Epithelial cell of prostate (primary cell): Measurements from ENCODE around the gene CERS1.

ENCODE experiments used
- DNase-seq: peaks from one replicate; pipeline ENCODE4 v3.0.0-alpha.2; 2011; ENCODE audit warnings: low read depth, low spot score
- H3K27ac ChIP-seq: fragments of 450-650 bp; 2 replicates; pipeline ENCODE4 v1.5.1; 2017; ENCODE audit warnings: mild to moderate bottlenecking

Gene CERS1

GRCh38 chr19:18895824-18896341 lies at the start of gene CERS1:
Gene CERS1, minus strand, starts transcription at chr19:18896158. Its CDS starts 86 bp downstream, at chr19:18896072.
- no peak for DNase-seq
- H3K27ac ChIP-seq, result no peak within 1 kb of the TSS

DNA sequence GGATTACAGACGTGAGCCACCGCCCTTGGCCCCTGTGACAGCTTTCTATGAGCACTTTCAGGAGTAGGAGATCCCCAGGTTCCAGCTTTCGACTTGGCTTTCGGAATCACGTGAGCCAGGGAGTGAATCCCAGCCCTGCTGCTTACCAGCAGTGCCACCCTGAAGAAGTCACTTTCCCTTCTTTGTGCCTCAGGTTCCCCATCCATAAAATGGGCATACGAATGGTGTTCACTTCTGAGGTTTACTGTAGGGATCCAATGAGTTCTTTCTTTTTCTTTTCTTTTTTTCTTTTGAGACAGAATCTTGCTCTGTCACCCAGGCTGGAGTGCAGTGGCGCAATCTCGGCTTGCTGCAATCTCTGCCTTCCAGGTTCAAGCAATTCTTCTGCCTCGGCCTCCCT lies 49.3 kb upstream of the CERS1 start:
- no peak overlapping the region for H3K27ac ChIP-seq
- no peak for DNase-seq

DNA sequence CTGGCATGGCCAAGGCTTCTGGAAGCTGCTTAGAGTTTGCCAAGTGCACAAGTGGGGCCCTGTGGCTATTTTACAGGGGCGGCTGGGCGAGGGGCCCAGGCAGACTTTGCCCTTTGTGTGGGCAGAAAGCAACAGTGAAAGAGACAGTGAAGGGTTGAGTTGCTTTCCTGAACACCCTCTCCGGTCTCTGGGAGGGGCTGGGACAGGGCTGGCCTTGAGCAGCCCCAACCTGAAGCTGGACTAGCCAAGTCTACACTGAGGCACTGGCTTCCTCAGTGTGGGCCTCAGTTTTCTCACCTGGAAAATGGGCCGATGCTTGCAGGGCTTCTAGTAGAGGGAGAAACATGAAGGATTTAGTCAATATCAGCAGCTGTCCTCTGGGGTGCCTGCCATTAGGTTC lies 47.5 kb upstream of the CERS1 start:
- DNase-seq, result no peak
- H3K27ac ChIP-seq, result no peak overlapping the region

DNA sequence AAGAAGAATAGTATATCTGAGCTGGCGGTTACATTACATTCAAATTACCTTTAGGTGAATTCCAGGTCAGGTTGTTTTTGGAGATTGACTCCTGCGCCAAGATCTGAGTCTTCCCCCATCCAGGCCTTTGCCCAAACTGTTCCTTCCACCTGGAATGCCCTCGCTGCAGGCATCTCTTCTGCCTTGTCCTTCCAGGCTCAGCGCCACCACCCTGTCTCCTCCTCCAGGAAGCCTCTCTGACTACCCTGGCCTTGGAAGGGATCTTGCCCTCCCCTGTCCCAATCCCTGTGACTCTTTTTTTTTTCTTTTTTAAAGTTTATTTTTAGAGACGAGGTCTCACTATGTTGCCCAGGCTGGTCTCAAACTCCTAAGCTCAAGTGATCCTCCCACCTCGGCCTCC lies 46.7 kb upstream of the CERS1 start:
- no peak for DNase-seq
- no peak overlapping the region for H3K27ac ChIP-seq

DNA sequence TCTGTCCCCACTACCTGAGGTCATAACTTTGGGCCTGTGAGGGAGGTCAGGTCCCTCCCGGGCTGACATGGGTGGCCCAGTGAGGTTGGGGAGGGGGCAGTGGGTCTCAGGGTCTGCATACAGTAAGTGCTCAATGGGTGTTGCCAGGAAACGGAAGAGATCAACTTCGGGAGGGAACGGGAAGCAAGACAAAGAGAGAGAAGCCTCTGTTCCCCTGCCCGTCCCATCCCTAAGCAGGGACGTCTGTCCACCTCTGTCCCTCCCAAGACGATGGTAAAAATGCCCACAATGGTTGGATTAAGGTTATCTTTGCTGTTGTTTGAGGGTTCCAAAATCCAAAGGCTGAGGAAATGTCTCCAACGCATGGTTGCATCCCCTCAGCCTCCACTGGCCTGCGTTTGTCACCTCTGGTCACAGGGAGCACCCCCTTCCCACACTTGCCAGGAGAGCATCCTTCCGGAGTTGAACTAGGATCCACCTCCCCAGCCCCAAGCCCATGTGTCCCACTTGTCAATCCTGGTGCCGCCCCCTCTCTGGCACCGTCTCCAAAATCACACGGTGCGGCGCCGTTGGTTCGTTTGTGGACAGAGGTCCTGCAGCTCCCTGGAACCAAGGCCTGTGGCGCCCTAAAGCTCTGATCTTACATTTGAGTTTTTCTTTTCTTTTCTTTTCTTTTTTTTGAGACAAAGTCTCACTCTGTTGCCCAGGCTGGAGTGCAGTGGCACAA lies 45.8 kb upstream of the CERS1 start:
- H3K27ac ChIP-seq, result no peak overlapping the region
- DNase-seq, result no peak

DNA sequence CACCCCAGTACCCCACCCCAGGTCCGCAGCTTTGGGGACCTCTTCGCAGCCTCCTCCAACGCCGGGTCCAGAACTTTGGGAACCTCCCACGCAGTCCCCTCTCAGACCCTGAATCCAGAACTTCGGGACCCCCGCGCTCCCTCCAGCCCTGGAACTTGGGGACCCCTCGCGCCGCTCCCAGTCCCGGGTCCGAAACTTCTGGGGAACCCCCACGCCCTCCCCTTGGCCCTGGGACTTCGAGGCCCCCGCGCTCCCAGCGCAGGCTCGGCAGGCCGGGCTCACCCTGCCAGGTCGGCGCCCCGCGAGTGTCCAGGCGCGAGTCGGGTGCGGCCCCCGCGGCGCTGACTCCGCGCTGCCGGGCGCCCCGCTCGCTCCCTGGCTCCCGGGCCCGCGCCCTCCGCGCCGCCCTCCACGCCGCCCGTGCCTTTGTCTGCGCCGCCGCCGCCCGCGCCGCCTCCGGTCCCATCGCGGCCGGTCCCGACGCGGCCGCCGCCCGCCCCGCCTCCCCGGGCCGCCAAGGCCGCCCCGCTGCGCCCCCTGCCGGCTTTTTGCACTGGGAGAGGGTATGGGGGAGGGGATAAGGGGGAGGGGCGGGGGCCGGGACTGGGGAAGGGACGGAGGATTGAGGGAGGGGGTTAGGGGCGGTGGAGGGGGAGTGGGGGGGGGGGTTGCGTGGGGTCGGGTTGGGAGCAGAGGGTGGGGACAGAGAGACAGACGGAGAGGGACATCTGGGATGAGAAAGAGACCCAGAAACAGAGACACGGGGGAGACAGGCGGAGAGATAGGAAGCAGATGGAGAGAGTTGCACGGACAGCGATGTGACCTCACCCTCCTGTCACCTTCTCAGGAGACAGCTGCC lies 45.0 kb upstream of the CERS1 start, which contains the start of gene HOMER3:
Gene HOMER3, minus strand, starts transcription at position 449 of the 859 bp plus-strand sequence. CDS start 2,235 bp downstream, outside the sequence.
- DNase-seq, result no peak
- peak within 1 kb of the TSS; percentile 83 for H3K27ac ChIP-seq

- peak overlapping the region; percentile 83 for H3K27ac ChIP-seq
- no peak for DNase-seq
Measured at GRCh38 chr19:18939922-18940768, 44.2 kb upstream of the CERS1 start.

- peak overlapping the region; percentile 83 for H3K27ac ChIP-seq
- DNase-seq, result no peak
Measured at GRCh38 chr19:18939163-18939562, 43.2 kb upstream of the CERS1 start.

GRCh38 chr19:18933297-18933696 lies 37.3 kb upstream of the CERS1 start:
- no peak overlapping the region for H3K27ac ChIP-seq
- DNase-seq, result no peak

DNA sequence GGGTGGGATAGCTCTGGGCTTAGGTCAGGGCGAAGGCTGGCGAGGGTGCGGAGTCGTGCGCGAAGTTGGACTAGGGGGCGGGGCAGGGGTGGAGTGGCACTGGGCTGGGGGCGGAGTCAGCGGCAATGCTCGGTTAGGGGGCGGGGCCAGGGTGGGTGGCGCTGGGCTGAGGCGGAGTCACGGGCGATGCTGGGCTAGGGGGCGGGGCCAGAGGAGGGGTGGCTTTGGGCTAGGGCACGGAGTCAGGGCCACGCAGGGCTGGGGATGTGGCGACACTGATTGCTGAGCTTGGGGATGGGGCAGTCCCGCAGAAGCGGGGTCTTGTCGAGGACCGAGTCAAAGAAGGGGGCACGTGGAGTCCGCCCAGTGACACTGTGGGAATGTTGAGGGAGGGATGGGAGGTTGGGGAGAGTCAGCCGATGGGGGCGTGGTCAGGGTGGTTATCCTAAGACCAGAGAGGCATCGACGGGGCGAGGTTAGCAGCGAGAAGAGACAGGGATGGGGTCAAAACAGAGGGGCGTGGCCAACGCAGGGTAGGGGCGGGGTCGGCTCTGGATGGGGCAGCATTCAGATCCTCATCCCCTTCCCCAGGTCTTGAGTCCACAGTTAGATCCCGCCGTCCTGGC lies 36.4 kb upstream of the CERS1 start:
- no peak for DNase-seq

DNA sequence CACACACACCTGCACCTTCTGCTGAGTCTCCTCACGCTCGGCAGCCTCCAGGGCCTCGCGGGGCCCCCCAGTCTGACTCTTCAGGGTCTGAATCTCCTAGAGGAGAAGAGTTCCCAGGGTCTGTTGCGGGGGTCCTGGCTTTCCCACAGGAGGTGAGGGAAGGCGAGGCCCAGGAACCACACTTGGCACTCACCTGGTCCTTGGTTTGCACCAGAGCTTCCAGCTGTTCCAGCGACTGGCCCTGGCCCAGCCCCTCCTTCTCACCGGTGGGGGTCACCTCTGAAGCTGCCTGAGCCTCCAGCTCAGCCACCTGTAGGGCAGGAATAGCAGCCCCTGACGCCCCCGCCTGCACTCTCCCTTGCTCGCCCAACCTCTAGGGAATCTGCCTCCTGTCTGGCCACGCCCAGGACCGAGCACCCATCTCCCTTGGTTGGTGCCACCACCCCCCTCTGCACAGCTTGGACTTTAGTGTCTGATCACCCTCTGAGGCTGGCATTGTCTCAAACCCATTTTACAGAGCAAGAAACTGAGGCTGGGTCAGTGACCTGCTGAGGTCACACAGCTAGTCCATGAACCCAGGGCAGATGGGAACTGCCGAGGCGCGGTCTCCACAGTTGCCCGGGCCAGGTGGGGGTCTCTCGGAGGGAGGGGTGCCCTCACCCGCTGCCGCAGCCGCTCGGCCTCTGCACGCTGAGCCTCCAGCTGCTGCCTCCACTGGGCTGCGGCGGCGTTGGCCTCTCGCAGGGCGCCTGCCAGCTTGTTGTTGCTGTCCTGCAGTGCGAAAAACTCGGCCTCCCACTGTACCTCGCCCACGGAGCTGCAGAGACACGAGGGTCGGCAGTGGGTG lies 35.6 kb upstream of the CERS1 start:
- no peak for DNase-seq
- no peak overlapping the region for H3K27ac ChIP-seq

More for the DNA sequence above, 36.4 kb upstream of the CERS1 start:
- no peak overlapping the region for H3K27ac ChIP-seq

DNA sequence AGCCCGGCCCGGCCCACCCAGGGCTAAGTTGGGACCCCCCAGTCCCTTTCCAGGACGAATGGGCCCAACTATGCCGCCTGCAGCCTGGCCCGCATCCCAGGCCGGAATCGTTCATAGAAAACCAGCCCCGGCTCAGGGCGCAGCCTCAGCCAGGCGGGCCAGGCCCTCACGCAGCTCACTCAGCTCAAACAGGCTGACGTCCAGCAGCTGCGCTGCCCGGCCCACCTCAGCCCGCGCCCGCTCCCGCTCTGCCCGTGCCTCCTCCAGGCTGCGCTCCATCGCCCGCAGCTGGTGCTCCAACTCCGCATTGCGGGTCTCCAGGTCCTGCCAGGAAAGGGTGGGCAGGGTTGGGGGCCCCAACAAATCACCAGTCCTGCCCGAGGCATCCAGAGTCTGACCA lies 33.4 kb upstream of the CERS1 start:
- no peak for DNase-seq
- no peak overlapping the region for H3K27ac ChIP-seq

GRCh38 chr19:18928018-18928805 lies 32.3 kb upstream of the CERS1 start:
- no peak overlapping the region for H3K27ac ChIP-seq

GRCh38 chr19:18924684-18925213 lies 28.8 kb upstream of the CERS1 start:
- no peak overlapping the region for H3K27ac ChIP-seq
- no peak for DNase-seq

More at GRCh38 chr19:18928018-18928805, 32.3 kb upstream of the CERS1 start:
- DNase-seq, result no peak

GRCh38 chr19:18922228-18922985 lies 26.4 kb upstream of the CERS1 start:
- no peak overlapping the region for H3K27ac ChIP-seq
- no peak for DNase-seq

- no peak overlapping the region for H3K27ac ChIP-seq
- DNase-seq, result no peak
Measured at GRCh38 chr19:18921593-18921992, 25.6 kb upstream of the CERS1 start.

- DNase-seq, result no peak
- peak overlapping the region; percentile 85 for H3K27ac ChIP-seq
Measured at GRCh38 chr19:18920400-18920799, 24.4 kb upstream of the CERS1 start.
